NOMO-1 (cell line): ENCODE data around the gene RAB11FIP2.
"Not testable (repeated sequence)": the region's sequence is repeated elsewhere in the genome, so short reads cannot be mapped to it uniquely, and the experiment has no call there.

ENCODE experiments used
- DNase-seq, 2 experiments: peaks; one replicate each; lab custom pipeline; 2025; ENCODE audit not compliant: unreplicated experiment in 2 of 2; lab: John Stamatoyannopoulos, UW

Gene RAB11FIP2

GRCh38 chr10:118046395-118047156 lies at the start of gene RAB11FIP2:
TSS of gene RAB11FIP2 (minus strand) at chr10:118046941. CDS start at chr10:118046163, 778 bp downstream.
- DNase-seq: peak; percentile 77 to 81

DNA sequence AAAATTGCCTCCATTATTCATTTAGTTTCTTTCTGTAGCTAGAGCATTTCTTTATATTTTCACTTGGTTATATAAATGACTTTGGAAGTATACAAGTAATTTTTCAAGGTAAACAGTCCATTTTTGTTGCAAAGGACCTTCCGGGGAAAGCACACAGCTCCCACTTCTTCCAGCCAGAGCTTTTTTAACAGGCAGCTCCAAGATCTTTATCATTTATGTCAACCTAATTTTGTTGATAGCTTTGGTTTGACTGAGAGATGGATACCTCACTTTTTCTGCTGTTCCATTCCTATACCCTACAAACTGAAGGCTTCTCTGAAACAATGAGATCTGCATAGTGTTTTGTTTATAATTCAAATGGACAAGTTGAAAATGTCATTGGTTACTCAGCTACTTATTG lies 49.3 kb upstream of the RAB11FIP2 start:
- DNase-seq: no peak

DNA sequence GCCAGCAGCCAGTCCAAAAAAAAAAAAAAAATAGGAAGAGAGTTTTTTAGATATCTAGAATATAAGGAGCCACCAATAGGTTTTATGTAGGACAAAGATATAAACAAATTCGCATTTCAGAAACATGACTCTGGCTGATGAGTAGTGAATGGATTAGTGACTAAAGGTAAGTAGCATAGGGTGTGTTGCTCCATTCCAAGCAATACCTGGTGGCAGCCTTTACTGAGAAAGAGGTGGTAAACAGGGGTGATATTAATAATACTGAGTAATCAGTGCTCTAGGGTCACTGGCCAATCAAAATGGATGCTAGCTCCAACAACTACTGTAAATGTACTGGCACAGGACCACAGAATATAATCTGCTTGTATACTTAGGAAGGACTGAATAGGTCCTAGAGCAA lies 45.5 kb upstream of the RAB11FIP2 start:
- DNase-seq: no peak

- no peak for DNase-seq
Observed at GRCh38 chr10:118080817-118081216, 34.1 kb upstream of the RAB11FIP2 start.

DNA sequence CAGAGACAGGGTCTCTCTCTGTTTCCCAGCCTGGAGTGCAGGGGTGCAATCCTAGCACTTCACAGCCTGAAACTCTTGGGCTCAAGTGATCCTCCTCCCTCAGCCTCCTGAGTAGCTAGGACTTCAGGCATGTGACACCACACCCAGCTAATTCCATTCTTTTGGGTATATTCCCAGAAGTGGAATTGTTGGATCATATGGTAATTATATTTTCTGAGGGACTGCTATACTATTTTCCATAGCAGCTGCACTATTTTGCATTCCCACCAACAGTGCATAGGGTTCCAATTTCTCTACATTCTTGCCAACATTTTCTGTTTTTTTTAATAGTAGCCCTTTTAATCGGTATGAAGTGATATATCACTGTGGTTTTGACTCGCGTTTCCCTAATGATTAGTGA lies 30.0 kb upstream of the RAB11FIP2 start:
- no peak for DNase-seq

GRCh38 chr10:118072840-118073239 lies 26.1 kb upstream of the RAB11FIP2 start:
- no peak for DNase-seq

DNA sequence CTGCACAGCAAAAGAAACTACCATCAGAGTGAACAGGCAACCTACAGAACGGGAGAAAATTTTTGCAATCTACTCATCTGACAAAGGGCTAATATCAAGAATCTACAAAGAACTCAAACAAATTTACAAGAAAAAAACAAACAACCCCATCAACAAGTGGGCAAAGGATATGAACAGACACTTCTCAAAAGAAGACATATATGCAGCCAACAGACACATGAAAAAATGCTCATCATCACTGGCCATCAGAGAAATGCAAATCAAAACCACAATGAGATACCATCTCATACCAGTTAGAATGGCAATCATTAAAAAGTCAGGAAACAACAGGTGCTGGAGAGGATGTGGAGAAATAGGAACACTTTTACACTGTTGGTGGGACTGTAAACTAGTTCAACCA lies 20.6 kb upstream of the RAB11FIP2 start:
- not testable (repeated sequence) for DNase-seq

DNA sequence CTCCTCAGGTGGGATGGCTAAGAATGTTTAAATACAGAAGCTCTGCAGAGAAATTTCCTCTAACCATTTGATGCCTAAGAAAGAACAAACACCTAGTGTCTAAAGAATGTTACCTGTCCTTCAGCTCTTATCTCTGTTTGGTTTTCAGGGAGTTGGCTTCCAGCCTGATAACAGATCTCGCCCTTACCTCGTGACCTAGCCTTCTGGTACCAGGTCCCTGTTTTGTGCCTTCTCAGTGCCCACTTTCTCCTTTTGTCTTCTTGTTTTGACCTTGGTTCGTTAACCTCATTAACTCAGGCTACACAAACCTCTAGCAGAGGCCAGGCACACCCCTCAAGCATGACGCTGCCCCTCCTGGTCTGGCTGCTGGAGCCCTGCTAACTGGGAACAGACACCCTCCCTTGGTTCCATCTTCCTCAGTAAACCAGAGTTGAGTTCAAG lies 16.1 kb upstream of the RAB11FIP2 start:
- no peak for DNase-seq

DNA sequence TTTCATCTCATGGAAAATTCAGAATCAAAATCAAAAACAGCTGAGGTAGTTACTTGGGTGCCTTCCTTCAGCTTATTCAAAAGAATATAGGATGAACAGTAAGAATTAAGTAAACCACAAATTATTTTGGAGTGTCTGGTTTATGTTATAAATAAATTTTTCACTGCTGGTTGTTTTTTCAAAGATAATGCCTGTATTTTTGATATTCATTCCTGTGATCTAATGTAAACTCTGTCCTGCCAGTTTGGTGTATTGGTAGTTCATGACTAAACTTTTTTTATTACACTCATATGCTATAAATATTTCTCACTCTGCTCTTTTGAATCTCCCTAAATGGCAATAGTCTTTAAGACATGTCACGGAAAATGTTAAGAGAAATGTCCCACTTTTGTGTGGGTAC lies 11.6 kb upstream of the RAB11FIP2 start:
- no peak for DNase-seq

- no peak for DNase-seq
Observed at GRCh38 chr10:118057361-118057760, 10.6 kb upstream of the RAB11FIP2 start.

GRCh38 chr10:118054383-118054782 lies 7.6 kb upstream of the RAB11FIP2 start:
- no peak for DNase-seq

DNA sequence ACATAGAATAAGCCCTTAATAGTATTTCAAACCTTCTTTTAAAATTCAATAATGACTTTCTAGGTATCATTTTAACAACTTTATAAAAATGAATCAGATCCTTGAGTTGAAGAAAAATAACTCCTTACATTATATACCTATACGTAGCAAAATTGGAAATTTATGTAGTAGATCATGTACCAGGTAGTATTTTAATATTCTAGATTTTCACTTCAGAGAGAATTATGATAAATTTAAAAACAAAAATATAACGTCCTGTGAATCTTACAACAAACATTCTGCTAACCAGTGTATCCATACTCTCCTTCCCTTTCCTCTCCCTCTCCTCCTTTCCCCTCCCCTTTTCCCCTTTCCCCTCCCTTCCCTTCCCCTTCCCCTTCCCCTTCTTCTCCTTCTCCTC lies 6.1 kb upstream of the RAB11FIP2 start:
- no peak for DNase-seq

DNA sequence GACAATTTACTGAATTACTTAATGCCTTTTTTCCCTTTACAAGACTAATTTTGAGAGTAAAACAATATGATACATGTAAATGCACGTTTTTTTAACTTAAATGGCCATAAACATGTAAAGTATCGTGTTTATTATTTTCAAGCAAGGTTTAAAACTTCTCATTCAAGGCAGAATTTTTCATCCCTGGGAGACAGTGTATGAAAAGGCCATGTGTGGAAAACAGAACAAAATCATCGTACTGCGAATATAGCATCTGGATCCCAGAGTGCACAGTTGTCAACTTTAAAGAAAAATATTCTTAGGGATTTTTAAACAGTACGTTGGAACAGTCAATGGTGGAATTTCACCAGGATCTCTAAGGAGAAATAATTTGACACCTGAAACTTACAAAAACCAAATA lies 1.1 kb upstream of the RAB11FIP2 start:
- no peak for DNase-seq

DNA sequence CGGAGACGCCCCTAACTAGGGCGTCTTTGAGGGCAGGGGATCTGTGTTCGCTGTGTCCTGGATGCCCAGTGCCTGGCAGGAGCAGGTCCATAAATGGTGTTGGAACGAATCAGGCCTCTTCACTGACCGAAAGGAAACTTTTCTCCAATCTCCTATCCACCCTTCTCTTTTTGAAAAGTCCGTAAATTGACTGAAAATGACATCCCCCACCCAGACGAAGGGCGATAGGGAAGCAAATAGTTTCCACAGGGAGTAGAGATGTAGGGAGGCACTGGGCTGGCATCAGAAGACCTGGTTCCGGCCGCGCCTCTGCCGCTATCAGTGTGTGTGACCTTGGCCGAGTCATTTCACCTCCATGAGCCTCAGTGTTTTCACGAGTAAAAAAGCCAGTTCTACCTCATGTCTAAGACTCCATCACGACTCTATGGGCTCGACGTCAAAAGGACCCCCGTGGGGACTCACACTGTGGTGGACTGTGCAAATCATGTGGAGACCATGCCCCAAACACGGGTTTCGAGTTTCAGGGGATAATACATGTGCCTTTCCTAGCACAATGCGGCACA lies 497 bp upstream of the RAB11FIP2 start:
- DNase-seq: no peak

GRCh38 chr10:118045837-118046394 lies 825 bp downstream of the RAB11FIP2 start:
- DNase-seq: peak in 1 of 2 experiments; percentile 14

GRCh38 chr10:118045158-118045836 lies 1.4 kb downstream of the RAB11FIP2 start:
- DNase-seq: no peak

DNA sequence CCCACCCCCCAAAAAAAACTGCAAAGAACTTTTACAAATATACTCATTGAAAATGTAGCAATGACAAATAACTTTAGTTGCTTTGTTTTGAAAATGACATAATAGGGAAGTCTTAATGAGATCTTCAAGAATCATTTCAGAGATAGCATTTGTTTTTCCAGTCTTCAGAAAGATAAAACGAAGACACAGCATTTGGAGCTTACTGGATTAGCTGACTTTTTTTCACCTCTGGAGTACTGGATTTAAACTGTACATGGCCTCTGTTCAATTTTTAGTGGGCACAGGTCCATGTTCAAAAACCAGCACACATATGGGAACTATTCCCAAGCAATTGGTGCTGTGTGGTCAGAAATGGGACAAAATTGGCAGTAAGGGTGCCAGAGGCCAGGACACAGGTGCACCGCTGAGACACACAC lies 3.9 kb downstream of the RAB11FIP2 start:
- DNase-seq: no peak

- no peak for DNase-seq
Observed at GRCh38 chr10:118042336-118042735, 4.4 kb downstream of the RAB11FIP2 start.

DNA sequence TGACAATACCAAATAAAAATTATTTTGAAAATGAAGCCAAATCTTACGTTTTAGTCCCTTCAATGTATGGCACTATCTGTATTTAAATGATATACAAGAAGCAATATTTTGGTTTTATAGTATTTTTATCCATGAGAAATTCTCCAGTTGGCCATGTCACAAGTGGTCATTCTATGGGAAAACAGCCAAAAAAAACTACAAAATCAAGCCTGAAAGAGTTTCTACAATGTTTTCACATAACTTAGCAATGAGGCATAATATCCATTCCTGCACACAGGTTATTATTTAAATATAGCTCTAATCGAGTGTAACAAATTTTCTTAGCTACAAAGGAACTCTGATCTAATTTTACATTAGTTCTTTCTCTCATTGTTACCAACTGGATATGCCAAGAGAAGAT lies 5.4 kb downstream of the RAB11FIP2 start:
- no peak for DNase-seq

GRCh38 chr10:118036281-118036875 lies 10.4 kb downstream of the RAB11FIP2 start:
- DNase-seq: no peak

GRCh38 chr10:118035354-118036005 lies 11.3 kb downstream of the RAB11FIP2 start:
- DNase-seq: peak; percentile 70 to 84
